Right atrium auricular region (tissue), 2 donors: Measurements from ENCODE around the gene ZNF575. TPM values are rescaled to one million over a fixed set of nuclear protein-coding genes. Genes with fewer than 3 reads are reported as not detected.

Experiments
- DNase-seq: peaks from one replicate; pipeline ENCODE4 v3.0.0-alpha.2; 2019; ENCODE audit warnings: low spot score
- H3K27ac ChIP-seq, 2 donors: fragments of 200-600 bp; sonication (generic); 1 replicate in 1 of 2; 2 replicates in 1 of 2; pipeline ENCODE4 v1.5.1; 2016 to 2019
- H3K27me3 ChIP-seq, 2 donors: fragments of 200-600 bp; sonication (generic); one replicate each; pipeline versions ENCODE4 v1.5.1 to v1.6.0; 2017 to 2019
- H3K36me3 ChIP-seq: fragments of 200-600 bp; sonication (generic); one replicate; pipeline ENCODE4 v1.5.1; 2016
- H3K4me1 ChIP-seq, 2 donors: fragments of 200-600 bp; sonication (generic); one replicate each; pipeline versions ENCODE4 v1.5.1 to v1.6.0; 2017 to 2019
- H3K4me3 ChIP-seq, 2 donors: fragments of 200-600 bp; sonication (generic); 1 replicate in 1 of 2; 2 replicates in 1 of 2; pipeline ENCODE4 v1.5.1; 2017 to 2019; ENCODE audit warnings: mild to moderate bottlenecking in 1 of 2, moderate library complexity in 1 of 2
- H3K9me3 ChIP-seq, 2 donors: fragments of 200-600 bp; sonication (generic); one replicate each; pipeline ENCODE4 v1.5.1; 2019
- total RNA-seq, 2 donors: library from RNA; depleted of rRNA; stranded (reverse); fragments of >200 nt; gene quantifications; one replicate each; pipeline ENCODE4 v1.1.0, GENCODE V29; 2016
- TF ChIP-seq, protein P1 (sequence below), 2 donors: fragments of 200-600 bp; sonication (generic); IDR thresholded peaks; one replicate each; pipeline ENCODE4 v1.5.1; 2019; ENCODE audit warnings: antibody characterized with exemption in 2 of 2

Gene ZNF575
- total RNA-seq, 2 donors from 2014 or later: 0.39 TPM; not detected in 1

DNA sequence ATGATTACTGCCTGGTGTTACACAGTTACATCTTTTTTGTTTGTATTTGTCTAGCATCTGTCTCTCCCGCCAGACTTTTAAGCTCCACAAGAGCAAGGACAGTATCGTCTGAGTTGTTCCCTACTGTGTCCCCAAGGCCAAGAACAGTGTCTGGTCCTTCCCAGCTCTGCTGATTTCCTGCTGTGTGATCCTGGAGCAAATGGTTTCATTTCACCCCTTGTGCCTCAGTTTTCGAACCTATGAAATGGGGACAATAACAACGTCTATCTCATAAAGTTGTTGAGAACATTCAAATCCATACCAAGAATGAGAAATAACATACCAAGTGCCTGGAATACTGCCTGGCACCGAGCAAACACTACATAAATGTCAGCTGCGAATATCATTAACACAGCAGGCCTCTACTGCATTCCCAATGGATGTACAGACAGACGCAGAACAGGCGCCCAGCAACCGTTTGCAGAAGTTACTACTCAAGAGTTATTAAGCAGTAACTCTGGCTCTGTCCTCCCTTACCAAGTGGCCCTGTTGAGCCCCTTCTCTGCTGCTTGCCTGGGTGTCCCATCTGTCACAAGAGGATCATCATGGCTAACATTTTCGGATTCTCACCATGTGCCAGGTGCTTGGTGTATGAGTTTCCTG lies 30.9 kb downstream of the ZNF575 start:
- no peak for DNase-seq
- no peak overlapping the region for H3K4me3 ChIP-seq

DNA sequence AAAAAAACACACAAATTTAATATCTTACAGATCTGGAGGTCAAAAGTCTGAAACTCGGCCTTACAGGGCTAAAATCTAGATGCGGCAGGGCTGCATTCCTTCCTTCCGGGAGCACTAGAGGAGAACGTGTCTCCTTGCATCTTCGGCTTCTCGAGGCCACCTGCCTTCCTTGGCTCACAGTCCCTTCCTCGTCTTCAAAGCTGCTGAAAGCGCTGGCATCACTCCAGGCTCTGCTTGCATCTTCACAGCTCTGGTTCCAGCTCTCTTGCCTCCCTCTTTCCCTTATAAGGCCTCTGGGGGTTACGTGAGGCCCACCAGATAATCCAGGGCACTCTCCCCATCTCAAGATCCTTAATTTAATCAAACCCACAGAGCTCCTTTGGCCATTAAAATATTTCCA lies 31.8 kb downstream of the ZNF575 start:
- no peaks in the 10 kb centered on the region for H3K9me3 ChIP-seq
- no peak overlapping the region for H3K27ac ChIP-seq
- H3K27me3 ChIP-seq: no peaks in the 10 kb centered on the region
- peaks cover 13% of the 10 kb centered on the region for H3K36me3 ChIP-seq
- no peak for DNase-seq
- TF ChIP-seq, protein P1, sequence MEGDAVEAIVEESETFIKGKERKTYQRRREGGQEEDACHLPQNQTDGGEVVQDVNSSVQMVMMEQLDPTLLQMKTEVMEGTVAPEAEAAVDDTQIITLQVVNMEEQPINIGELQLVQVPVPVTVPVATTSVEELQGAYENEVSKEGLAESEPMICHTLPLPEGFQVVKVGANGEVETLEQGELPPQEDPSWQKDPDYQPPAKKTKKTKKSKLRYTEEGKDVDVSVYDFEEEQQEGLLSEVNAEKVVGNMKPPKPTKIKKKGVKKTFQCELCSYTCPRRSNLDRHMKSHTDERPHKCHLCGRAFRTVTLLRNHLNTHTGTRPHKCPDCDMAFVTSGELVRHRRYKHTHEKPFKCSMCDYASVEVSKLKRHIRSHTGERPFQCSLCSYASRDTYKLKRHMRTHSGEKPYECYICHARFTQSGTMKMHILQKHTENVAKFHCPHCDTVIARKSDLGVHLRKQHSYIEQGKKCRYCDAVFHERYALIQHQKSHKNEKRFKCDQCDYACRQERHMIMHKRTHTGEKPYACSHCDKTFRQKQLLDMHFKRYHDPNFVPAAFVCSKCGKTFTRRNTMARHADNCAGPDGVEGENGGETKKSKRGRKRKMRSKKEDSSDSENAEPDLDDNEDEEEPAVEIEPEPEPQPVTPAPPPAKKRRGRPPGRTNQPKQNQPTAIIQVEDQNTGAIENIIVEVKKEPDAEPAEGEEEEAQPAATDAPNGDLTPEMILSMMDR (IDR thresholded peaks at IDR 0.05): no peak
- peaks cover 0 to 13% of the 10 kb centered on the region in 2 donors for H3K4me1 ChIP-seq
- no peak overlapping the region for H3K4me3 ChIP-seq

More for the DNA sequence above, 30.9 kb downstream of the ZNF575 start:
- TF ChIP-seq, protein P1 (IDR thresholded peaks at IDR 0.05): no peak
- Histone ChIP-seq H3K36me3 (peaks cover 17% of the 10 kb centered on the region), H3K4me1 (peaks cover 0 to 13% of the 10 kb centered on the region in 2 donors), H3K9me3 (no peaks in the 10 kb centered on the region), H3K27me3 (no peaks in the 10 kb centered on the region), H3K27ac (peak overlapping the region in 1 of 2 donors; percentile 69)

DNA sequence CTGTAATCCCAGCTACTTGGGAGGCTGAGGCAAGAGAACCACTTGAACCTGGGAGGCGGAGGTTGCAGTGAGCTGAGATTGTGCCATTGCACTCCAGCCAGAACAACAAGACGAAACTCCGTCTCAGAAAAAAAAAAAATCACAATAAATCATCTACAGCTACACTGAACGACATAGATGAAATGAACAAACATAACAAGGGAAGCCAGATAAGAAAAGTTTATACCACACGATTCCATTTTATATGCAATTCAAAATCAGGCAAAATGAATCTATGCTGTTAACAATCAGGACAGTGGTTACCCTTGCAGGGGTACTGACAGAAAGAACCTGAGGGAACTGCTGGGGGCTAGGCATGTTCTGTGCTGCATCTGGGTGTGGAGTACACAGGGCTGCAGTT lies 36.7 kb downstream of the ZNF575 start:
- no peak for DNase-seq
- H3K36me3 ChIP-seq: no peaks in the 10 kb centered on the region
- TF ChIP-seq, protein P1 (IDR thresholded peaks at IDR 0.05): no peak
- no peak overlapping the region for H3K4me3 ChIP-seq
- no peaks in the 10 kb centered on the region for H3K27me3 ChIP-seq
- peaks cover 0 to 6% of the 10 kb centered on the region in 2 donors for H3K4me1 ChIP-seq
- H3K9me3 ChIP-seq: no peaks in the 10 kb centered on the region
- H3K27ac ChIP-seq: no peak overlapping the region

DNA sequence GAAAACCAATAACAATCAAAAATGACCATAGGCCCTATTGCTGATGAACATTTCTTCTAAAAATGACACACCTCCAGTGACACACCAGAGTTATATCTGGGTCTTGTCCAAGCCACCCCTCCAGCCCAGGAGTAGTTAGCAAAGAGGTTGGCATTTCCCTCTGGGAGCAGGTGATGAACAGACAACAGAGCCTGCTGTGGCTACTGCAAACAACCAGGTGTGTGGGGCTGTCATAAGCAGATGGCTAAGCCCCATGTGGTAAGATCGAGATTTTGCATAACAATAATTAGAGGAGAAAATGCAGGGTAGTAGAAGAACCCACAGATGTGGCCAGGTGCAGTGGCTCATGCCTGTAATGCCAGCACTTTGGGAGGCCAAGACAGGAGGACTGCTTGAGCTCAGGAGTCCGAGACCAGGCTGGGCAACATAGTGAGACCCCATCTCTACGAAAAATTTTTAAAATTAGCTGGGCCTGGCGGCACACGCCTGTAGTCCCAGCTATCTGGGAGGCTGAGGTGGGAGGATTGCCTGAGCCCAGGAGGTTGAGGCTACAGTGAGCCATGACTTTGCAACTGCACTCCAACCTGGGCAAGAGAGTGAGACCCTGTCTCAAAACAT lies 37.3 kb downstream of the ZNF575 start:
- Histone ChIP-seq H3K4me3 (no peak overlapping the region), H3K27me3 (no peaks in the 10 kb centered on the region), H3K9me3 (no peaks in the 10 kb centered on the region), H3K4me1 (peaks cover 0 to 12% of the 10 kb centered on the region in 2 donors), H3K27ac (no peak overlapping the region), H3K36me3 (no peaks in the 10 kb centered on the region)
- DNase-seq: no peak
- TF ChIP-seq, protein P1 (IDR thresholded peaks at IDR 0.05): no peak

DNA sequence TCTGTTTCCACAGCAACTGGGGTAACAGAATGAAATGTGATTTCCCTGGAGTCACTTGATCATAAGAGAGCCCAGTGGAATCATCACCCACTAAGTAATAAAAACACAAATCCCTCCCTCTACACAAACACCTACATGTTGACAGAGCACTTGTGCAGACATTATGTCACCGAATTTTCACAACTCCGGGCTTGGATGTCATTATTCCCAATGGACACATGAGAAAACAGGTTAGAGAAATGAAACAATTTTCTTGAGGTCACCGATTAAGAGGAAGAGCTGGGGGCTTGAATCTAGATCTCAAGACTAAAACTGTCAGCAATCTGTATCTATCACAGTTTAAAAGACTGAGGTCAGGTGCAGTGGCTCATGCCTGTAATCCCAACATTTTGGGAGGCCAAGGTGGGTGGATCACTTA lies 39.2 kb downstream of the ZNF575 start:
- H3K4me1 ChIP-seq: peaks cover 0 to 17% of the 10 kb centered on the region in 2 donors
- no peaks in the 10 kb centered on the region for H3K9me3 ChIP-seq
- H3K36me3 ChIP-seq: no peaks in the 10 kb centered on the region
- no peak overlapping the region for H3K4me3 ChIP-seq
- H3K27me3 ChIP-seq: no peaks in the 10 kb centered on the region
- no peak overlapping the region for H3K27ac ChIP-seq
- TF ChIP-seq, protein P1 (IDR thresholded peaks at IDR 0.05): no peak
- no peak for DNase-seq
